SK-N-MC (cell line): ENCODE results near the gene CLEC16A.

Experiments
- EZH2 ChIP-seq: fragments of 200-600 bp; sonication (generic); IDR thresholded peaks from one replicate; pipeline ENCODE4 v1.6.1; 2017; ENCODE audit warnings: antibody characterized with exemption
- FOXP2 ChIP-seq: optimal IDR thresholded peaks from 2 replicates; pipeline ENCODE3; 2011; ENCODE audit warnings: mild to moderate bottlenecking, moderate library complexity; ENCODE audit not compliant: insufficient read depth; ENCODE audit errors: extremely low read length, control extremely low read depth
- POLR2AphosphoS5 ChIP-seq: IDR thresholded peaks from 2 replicates; pipeline ENCODE4 v1.6.1; 2012; ENCODE audit warnings: mild to moderate bottlenecking, low read depth, low read length, borderline replicate concordance

DNA sequence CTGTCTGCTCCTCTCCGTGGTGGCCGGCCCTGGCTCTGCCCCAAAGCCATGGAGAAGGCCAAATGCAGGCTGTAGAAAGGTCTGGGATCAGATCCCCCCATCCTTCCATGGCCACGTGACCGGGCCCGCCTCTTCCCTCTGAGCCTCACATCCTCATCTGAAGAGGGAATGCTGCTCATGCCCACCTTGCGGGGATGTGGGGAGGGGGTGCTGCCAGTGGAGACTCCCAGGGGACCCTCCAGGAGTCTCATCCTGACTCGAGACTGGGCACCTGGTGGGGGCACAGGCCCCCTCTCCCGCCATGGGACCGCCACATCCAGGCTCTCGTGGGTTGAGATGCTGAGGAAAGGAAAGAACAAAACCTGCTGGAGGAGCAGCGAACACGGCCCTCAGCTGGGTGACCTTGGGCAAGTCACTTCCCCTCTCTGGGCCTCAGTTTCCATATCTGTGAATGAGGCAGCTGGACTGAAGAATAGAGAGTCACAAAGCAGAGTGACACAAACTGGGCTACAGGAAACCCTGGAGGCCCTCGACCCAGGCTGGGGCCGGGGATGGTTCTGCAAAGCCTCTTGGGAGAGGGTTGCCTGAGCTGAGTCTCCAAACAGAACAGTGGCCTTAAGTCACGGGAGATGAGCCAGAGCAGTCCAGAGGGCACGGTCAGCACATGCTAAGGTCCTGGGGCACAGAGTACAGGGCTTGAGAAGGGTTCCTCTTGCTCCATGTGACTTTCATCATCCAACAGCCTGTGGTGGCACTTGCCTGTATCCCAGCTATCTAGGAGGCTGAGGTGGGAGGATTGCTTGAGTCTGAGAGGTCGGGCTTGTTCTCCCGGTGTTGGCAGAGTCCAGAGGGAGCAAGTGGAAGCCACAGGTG is 281.5 kb downstream of the CLEC16A start:
- TF ChIP-seq POLR2AphosphoS5 (no peak), EZH2 (no peak), FOXP2 (no peak)
